Bronchial smooth muscle cell (primary cell): ENCODE results near the gene RERE. TPM values are rescaled to one million over a fixed set of nuclear protein-coding genes. Genes with fewer than 3 reads are reported as not detected.

Source experiments
- total RNA-seq: library from RNA; depleted of rRNA; stranded (reverse); fragments of >200 nt; gene quantifications from 2 replicates; pipeline ENCODE4 v1.2.1, GENCODE V29; 2014

Gene RERE
- total RNA-seq, result 35.4 and 42.4 TPM in 2 replicates

DNA sequence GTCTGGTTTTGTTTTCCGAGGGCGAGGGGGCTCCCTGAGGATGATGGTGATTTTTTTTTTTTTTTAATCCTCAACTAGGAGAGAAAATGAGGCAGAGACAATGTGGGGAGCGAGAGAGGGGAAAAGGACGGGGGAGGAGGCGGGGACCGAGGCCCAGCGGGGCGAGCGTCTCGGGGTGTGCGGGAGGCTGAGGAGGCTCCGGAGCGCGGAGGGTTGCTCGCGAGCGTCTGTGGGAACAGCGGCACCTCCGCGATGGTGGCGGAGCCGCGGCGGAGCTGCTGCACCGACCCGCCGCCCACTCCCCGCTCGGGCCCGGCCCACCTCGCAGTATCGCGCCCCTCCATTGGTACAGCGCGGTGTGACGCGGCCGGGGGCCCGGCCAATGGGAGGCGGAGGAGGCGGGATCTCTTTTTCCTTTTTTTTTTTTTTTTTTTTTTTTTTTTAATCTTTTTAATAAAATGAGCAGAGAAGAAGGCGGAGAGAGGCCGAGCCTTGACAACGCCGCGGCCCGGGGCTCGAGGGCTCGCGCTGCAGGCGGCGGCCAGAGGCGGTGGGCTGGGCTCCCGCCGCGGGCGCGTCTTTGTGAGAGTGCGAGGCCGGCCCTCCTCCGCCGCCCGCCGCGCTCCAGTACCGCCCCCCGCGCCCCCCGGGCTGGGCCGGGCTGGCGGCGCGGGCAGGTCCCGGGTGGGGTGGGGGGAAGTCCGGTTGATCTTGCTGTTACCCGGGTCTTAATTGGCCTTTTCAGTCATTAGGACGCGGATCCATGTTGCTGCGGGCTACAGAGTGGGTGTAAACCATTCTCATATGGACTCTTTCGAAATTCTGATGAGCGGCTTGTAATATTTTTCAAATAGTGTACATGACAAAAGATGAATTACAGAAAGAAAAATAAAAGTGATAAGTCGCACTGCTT is at the start of gene RERE:
Gene RERE (minus strand): TSS at position 229 of the 913 bp plus-strand sequence.

DNA sequence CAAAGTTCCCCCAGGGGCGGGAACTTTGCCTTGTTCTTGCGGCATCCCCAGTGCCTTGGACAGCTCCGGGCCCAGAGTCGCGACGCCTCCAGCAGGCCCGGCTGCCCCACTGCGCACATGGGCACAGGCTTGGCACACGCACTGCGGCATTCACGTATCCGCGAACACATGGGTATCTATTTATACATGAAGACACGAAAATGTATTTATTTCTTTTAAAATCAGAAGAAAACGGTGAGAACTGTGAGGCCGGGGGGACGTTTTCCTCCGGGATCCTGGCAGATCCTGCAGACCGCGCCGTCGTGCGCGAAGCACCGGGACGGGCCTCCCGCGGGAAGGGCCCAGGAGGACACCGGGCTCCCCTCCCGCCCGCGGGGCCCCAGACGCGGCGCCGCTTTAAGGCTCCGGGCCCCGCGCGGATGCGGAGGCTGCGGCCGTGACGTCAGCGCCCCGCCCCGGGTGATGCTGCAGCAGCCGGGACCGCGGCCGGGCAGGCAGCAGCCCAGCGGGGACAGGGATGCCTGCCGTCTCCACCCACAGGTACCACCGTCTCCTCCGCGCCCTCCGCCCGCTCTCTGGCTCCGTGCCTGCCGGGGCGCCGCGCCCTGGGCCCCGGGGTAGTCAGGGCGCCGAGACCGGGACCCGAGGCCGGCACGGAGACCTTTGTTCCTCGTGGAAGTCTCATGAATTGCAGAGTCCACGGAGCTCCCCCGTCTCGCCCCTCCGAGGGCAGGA is 499.6 kb downstream of the RERE start, which contains the start of gene SLC45A1:
Gene SLC45A1 (plus strand): TSS at position 468 of the 735 bp plus-strand sequence. CDS start 6,216 bp downstream, outside the sequence.

Other genes with a start within 250 kb of the RERE start
- gene ENO1, start 61.0 kb upstream of the RERE start, total RNA-seq, result 729 and 886 TPM in 2 replicates
- gene CA6, start 128.2 kb upstream of the RERE start, total RNA-seq, result not detected in 2 replicates
- not detected in 2 replicates for gene SLC2A7, start 208.8 kb upstream of the RERE start, total RNA-seq